ENCODE data around the gene KHDRBS1.

DNA sequence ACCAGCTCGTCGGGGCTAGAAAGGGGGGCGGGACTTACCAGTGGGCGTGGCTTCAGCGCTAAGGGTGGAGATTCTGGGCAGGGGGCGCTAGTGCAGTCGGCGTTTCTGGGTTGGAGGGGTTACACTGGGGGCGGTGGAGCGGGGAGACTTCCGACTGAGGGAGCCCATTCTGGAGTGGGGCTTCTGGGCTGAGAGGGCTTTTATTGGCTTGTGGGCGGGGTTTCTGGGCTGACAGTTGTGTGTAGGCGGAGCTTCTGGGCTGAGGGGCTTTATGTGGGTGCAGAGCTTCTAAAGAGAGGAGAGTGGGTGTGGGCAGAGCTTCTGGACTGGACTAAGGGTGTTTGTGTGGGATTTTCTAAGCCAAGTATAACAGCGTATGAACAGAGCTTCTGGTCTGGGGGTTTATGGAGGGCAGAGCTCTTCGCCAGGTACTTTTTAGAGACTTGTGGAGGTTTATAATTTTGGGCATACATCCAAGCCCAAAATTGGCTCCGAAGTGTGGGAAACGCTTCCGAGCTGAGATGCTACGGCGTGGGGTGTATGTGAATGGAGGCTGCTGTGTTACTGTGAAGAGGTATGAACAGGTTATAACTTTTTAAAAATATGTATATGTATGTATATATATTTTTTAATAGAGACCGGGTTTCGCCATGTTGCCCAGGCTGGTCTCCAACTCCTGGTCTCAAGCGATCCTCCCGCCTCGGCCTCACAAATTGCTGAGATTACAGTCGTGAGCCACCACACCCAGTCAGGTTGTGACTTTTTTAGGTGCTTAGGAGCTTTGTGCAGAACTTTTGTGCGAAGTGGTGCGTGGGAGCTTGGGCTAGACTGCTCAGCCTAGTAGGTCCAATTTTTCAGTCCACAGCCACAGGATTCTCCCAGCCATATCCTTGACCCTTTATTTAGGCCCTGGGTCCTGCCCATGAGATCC, 59.9 kb downstream of the KHDRBS1 start:
- TF ChIP-seq RFX5 (IDR thresholded peaks at IDR 0.05; ENCODE audit: low read depth, low read length): no peak
- no peak for TF ChIP-seq YY1 (IDR thresholded peaks at IDR 0.05; ENCODE audit: insufficient read depth, insufficient replicate concordance, low read depth, low read length)
